ENCODE data around the gene PAXX. TPM values are rescaled to one million over a fixed set of nuclear protein-coding genes. Genes with fewer than 3 reads are reported as not detected.

PAXX gene
- total RNA-seq, 4 donors from 2014 or later = 22.0 to 37.0 (median 31.6) TPM

GRCh38 chr9:136962701-136963248, 29.4 kb upstream of the PAXX start:
- TF ChIP-seq, protein P1, sequence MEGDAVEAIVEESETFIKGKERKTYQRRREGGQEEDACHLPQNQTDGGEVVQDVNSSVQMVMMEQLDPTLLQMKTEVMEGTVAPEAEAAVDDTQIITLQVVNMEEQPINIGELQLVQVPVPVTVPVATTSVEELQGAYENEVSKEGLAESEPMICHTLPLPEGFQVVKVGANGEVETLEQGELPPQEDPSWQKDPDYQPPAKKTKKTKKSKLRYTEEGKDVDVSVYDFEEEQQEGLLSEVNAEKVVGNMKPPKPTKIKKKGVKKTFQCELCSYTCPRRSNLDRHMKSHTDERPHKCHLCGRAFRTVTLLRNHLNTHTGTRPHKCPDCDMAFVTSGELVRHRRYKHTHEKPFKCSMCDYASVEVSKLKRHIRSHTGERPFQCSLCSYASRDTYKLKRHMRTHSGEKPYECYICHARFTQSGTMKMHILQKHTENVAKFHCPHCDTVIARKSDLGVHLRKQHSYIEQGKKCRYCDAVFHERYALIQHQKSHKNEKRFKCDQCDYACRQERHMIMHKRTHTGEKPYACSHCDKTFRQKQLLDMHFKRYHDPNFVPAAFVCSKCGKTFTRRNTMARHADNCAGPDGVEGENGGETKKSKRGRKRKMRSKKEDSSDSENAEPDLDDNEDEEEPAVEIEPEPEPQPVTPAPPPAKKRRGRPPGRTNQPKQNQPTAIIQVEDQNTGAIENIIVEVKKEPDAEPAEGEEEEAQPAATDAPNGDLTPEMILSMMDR (IDR thresholded peaks at IDR 0.05) = no peak
- ATAC-seq (ENCODE audit: low FRiP score) = no peak
- DNase-seq (ENCODE audit: low spot score) = no peak

DNA sequence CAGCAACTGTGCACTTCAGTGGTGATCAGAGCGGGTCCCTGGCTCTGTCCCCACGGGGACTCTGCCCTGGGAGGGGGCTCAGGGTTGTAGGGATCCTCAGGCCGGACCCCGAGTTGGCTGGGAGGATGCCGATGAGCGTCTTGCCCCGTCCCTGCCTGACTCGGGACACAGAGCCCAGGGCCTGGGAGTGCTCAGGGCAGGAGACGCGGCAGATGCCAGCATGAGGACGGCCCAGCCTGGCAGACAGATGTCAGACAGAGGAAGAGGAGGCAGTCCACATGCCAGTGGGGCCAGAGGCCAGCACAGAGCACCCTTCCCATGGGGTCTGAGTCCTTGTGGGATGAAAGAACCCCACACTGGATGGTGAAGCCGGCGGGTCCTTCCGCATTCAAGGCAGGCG, 28.9 kb upstream of the PAXX start:
- DNase-seq (ENCODE audit: low spot score) = no peak
- TF ChIP-seq, protein P1 (IDR thresholded peaks at IDR 0.05) = no peak
- no peak for ATAC-seq (ENCODE audit: low FRiP score)

DNA sequence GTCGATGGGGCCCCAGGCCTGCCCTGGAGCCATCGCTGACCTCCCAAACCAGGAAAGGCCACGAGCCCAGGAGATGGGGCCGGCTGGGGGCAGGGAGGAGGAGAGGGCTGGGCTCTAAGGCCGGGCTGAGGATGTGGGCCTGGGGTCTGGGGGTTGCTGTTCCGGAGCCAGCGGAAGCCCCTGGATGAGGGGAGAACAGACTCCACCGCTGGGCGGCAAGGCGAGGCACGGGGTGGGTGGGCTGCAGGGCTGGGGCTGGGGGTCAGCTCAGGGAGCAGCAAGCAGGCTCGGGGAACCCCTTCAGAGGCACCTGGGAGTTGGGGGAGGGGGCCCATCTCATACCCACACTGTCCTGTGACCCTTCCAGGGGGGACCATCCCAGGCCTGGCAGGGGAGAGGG, 28.5 kb upstream of the PAXX start:
- TF ChIP-seq, protein P1 (IDR thresholded peaks at IDR 0.05) = no peak
- no peak for DNase-seq (ENCODE audit: low spot score)
- no peak for ATAC-seq (ENCODE audit: low FRiP score)

DNA sequence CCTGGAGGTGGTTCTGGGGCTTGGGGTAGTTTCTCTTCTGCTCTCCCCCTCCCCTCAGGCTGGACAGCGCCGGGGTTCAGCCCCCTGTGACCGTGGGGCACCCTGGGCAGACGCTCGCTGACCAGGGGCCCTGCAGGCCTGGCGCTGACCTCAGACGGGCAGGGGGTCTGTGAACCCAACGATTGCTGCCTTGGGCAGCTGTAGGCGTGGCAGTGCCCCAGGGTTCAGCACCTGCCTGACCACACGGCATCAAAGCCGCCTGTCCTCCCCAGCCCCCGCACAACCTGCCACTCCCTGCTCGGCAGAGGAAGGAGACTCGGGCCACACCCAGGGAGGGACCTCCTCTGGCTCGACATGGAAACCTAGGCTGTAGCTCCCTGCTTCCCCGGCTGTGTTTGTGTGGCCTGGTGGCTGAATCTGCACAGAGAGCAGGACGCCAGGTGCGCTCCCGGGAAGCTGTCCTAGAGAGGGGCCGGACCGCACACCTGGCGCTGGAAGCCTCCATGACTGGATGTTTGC, 28.0 kb upstream of the PAXX start:
- TF ChIP-seq, protein P1 (IDR thresholded peaks at IDR 0.05) = no peak
- ATAC-seq (ENCODE audit: low FRiP score) = no peak
- DNase-seq (ENCODE audit: low spot score) = no peak

GRCh38 chr9:136964833-136965422, 27.3 kb upstream of the PAXX start:
- ATAC-seq (ENCODE audit: low FRiP score) (no peak), DNase-seq (ENCODE audit: low spot score) (no peak)
- TF ChIP-seq, protein P1 (IDR thresholded peaks at IDR 0.05) = no peak

DNA sequence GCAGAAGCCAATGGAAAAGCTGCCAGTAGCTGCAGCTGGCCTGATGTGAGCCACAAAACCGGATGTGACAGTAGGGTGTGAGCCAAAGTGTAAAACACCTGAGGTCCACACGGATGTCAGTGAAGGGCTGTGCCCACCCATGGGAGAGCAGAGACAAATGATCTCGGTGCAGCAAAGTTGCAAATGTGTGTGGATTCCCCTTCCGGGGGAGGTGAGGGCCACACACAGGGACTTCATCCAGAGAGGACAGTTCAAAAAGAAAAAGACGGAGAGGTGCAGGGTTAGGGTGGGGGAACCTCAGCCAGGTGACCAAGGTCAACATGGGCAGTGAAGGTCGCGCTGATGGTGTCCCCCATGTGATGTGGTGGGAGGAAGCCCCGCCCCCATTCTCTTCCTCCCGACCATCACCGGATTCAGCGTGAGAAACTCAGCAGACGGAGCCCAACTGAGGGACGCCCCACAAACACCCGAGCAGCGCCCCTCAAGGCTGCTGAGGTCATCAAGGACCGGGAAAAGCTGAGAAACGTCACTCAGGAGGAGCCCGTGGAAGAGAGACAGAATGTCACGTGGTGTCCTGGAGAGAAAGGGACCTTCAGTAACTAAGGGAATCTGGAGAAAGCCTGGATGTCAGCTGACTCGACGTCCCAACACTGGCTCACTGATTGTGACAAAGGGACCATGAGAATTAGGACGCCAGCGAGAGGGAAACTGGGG, 26.3 kb upstream of the PAXX start:
- ATAC-seq (ENCODE audit: low FRiP score) (no peak), DNase-seq (ENCODE audit: low spot score) (no peak)
- TF ChIP-seq, protein P1 (IDR thresholded peaks at IDR 0.05) = no peak
